GM12878 (cell line): Measurements from ENCODE around the gene SETD1B. TPM values are rescaled to one million over a fixed set of nuclear protein-coding genes. Genes with fewer than 3 reads are reported as not detected.
A peak's percentile ranks its signal among the peaks of the same experiment; 100 is the strongest.

Source experiments
- CBFB ChIP-seq: IDR thresholded peaks from 2 replicates; pipeline ENCODE4 v1.6.1; 2016; ENCODE audit warnings: antibody characterized with exemption, low read depth
- CBX3 ChIP-seq: fragments of 200-600 bp; sonication (generic); IDR thresholded peaks from 2 replicates; pipeline ENCODE4 v1.6.1; 2016; ENCODE audit warnings: low read depth, borderline replicate concordance
- CREB1 ChIP-seq: IDR thresholded peaks from 2 replicates; pipeline ENCODE4 v1.6.1; 2012; ENCODE audit warnings: low read depth, mild to moderate bottlenecking, inconsistent platforms
- E2F8 ChIP-seq: fragments of 450-650 bp; IDR thresholded peaks from 2 replicates; pipeline ENCODE4 v1.6.1; 2018; ENCODE audit warnings: mild to moderate bottlenecking, low read depth, moderate library complexity; ENCODE audit not compliant: partially characterized antibody
- FOXK2 ChIP-seq: fragments of 450-650 bp; IDR thresholded peaks from 2 replicates; pipeline ENCODE4 v1.6.1; 2017; ENCODE audit warnings: mild to moderate bottlenecking, moderate library complexity
- NBN ChIP-seq: fragments of 450-650 bp; IDR thresholded peaks from 2 replicates; pipeline ENCODE4 v1.6.1; 2016
- NR2C1 ChIP-seq: fragments of 450-650 bp; IDR thresholded peaks from 2 replicates; pipeline ENCODE4 v1.6.1; 2017; ENCODE audit warnings: antibody characterized with exemption, mild to moderate bottlenecking, moderate library complexity
- NR2F1 ChIP-seq: fragments of 450-650 bp; conservative IDR thresholded peaks from 2 replicates; pipeline ENCODE4 v1.6.1; 2017; ENCODE audit warnings: mild to moderate bottlenecking
- PKNOX1 ChIP-seq: fragments of 450-650 bp; IDR thresholded peaks from 2 replicates; pipeline ENCODE4 v1.6.1; 2016; ENCODE audit warnings: mild to moderate bottlenecking
- POLR2A ChIP-seq: IDR thresholded peaks from 2 replicates; pipeline ENCODE4 v1.6.1; 2011; ENCODE audit warnings: low read depth, mild to moderate bottlenecking, low read length
- RELA ChIP-seq: fragments of 450-650 bp; IDR thresholded peaks from 2 replicates; pipeline ENCODE4 v1.8.0; 2014; ENCODE audit warnings: borderline replicate concordance; ENCODE audit not compliant: partially characterized antibody
- RFX5 ChIP-seq: IDR thresholded peaks from 2 replicates; pipeline ENCODE4 v1.6.1; 2011; ENCODE audit warnings: low read depth, low read length, improper control_type of control experiment
- SPI1 ChIP-seq: IDR thresholded peaks from 2 replicates; pipeline ENCODE4 v1.6.1; 2011; ENCODE audit warnings: low read depth, mild to moderate bottlenecking, low read length, moderate library complexity, borderline replicate concordance; ENCODE audit not compliant: insufficient read depth
- SRF ChIP-seq, 2 experiments: IDR thresholded peaks; 2 replicates each; pipeline ENCODE4 v1.6.1; 2011; ENCODE audit warnings: low read depth in 2 of 2, low read length in 2 of 2, mild to moderate bottlenecking in 1 of 2, moderate library complexity in 1 of 2
- STAT3 ChIP-seq: IDR thresholded peaks from 2 replicates; pipeline ENCODE4 v1.6.1; 2011; ENCODE audit warnings: low read depth, low read length, improper control_type of control experiment
- TBL1XR1 ChIP-seq: IDR thresholded peaks from 2 replicates; pipeline ENCODE4 v1.6.1; 2012; ENCODE audit warnings: low read depth, low read length, improper control_type of control experiment
- polyA plus RNA-seq, 11 experiments: library from polyadenylated mRNA; depleted of rRNA in 4 of 11; unstranded in 6 of 11; stranded (reverse) in 5 of 11; fragments of >200 nt; fragmentation: Nextera tagmentation in 4 of 11; fragmentation: Illumina TruSeq in 1 of 11; extraction: Ambion mirVana in 4 of 11; extraction: Trizol in 1 of 11; gene quantifications; 1 replicate in 1 of 11; 2 replicates in 10 of 11; pipeline versions ENCODE4 v1.2.1 to v1.2.3, GENCODE V29; 2011 to 2016; ENCODE audit warnings: inconsistent platforms in 2 of 11, missing spikeins in 2 of 11, low read depth in 1 of 11
- total RNA-seq, 4 experiments: library from RNA; depleted of rRNA in 3 of 4; stranded (reverse); fragments of >200 nt in 3 of 4; fragmentation: Illumina TruSeq in 1 of 4; extraction: Trizol in 1 of 4; gene quantifications; 2 replicates each; pipeline versions ENCODE4 v1.2.1 to v1.2.3, GENCODE V29; 2013 to 2021
- TF ChIP-seq, protein P1 (sequence below): fragments of 450-650 bp; IDR thresholded peaks from 2 replicates; pipeline ENCODE4 v1.6.1; 2017; ENCODE audit warnings: mild to moderate bottlenecking, moderate library complexity
- TF ChIP-seq, protein P2 (sequence below): IDR thresholded peaks from 2 replicates; pipeline ENCODE4 v1.6.1; 2011; ENCODE audit warnings: low read depth, low read length, improper control_type of control experiment, borderline replicate concordance
- TF ChIP-seq, protein P3 (sequence below): fragments of 150-350 bp; IDR thresholded peaks from 2 replicates; pipeline ENCODE4 v1.6.1; 2014; ENCODE audit warnings: mild to moderate bottlenecking, low read depth, low read length

The SETD1B gene
- total and polyA plus RNA-seq, 10 of the 15 experiments (the other 5 are each of a cell fraction or from before 2014, with no cell fraction given): 0.50 to 17.3 (median 1.6) TPM

DNA sequence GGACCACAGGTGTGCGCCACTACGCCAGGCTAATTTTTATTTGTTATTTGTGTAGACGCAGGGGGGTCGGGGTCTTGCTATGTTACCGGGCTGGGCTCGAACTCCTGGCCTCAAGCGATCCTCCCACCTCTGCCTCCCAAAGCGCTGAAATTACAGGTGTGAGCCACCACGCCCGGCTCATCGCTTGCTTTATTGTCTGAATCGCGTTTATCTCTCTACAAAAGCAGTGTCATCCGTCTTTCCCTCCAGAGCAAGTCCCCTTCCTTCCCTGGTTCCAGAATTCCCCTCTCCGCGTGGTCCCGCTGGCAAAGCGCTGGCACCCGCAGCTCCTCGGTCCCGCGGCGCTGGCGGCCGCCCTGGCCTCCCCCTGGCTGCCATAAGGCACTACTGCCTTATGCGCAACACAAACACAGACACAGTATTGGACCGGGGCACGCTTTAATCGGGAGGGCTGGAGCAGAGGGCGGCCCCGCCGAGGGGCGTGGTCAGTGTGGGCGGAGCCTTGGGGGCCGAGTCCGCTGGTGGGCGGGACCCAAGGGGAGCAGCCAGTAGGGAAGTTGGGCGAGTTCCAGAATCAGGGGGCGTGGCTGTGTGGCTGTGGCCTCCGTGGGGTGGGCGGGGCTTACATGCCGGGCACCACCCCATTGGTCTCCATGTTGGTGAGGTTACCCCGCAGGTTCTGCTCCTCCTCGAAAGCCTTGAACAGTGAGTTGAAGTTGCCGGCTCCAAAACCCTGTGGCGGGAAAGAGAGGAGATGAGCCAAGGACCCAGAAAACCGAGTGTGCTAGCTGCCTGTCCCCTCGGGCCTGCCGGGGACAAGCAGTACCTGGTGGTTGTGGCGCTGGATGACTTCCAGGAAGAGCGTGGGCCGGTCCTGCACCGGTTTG lies 35.5 kb downstream of the SETD1B start (continued):
- TF ChIP-seq, protein P1, sequence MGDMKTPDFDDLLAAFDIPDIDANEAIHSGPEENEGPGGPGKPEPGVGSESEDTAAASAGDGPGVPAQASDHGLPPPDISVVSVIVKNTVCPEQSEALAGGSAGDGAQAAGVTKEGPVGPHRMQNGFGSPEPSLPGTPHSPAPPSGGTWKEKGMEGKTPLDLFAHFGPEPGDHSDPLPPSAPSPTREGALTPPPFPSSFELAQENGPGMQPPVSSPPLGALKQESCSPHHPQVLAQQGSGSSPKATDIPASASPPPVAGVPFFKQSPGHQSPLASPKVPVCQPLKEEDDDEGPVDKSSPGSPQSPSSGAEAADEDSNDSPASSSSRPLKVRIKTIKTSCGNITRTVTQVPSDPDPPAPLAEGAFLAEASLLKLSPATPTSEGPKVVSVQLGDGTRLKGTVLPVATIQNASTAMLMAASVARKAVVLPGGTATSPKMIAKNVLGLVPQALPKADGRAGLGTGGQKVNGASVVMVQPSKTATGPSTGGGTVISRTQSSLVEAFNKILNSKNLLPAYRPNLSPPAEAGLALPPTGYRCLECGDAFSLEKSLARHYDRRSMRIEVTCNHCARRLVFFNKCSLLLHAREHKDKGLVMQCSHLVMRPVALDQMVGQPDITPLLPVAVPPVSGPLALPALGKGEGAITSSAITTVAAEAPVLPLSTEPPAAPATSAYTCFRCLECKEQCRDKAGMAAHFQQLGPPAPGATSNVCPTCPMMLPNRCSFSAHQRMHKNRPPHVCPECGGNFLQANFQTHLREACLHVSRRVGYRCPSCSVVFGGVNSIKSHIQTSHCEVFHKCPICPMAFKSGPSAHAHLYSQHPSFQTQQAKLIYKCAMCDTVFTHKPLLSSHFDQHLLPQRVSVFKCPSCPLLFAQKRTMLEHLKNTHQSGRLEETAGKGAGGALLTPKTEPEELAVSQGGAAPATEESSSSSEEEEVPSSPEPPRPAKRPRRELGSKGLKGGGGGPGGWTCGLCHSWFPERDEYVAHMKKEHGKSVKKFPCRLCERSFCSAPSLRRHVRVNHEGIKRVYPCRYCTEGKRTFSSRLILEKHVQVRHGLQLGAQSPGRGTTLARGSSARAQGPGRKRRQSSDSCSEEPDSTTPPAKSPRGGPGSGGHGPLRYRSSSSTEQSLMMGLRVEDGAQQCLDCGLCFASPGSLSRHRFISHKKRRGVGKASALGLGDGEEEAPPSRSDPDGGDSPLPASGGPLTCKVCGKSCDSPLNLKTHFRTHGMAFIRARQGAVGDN: no peak
- TF ChIP-seq RFX5 (peak; percentile 40; the same call in 1 of the 2 replicates), CBX3 (no peak), TBL1XR1 (no peak), STAT3 (no peak), NR2F1 (no peak), SPI1 (peak; percentile 48; the same call in 1 of the 2 replicates), POLR2A (peak; percentile 77), CBFB (no peak), NR2C1 (no peak), NBN (no peak), SRF (IDR thresholded peaks at IDR 0.05; ENCODE audit: low read depth in 2 of 2, low read length in 2 of 2) (no peak), RELA (no peak), CREB1 (0 out of 2 replicates have a peak, but pooled peaks have one; percentile 9), FOXK2 (no peak), PKNOX1 (no peak), E2F8 (no peak)
- TF ChIP-seq, protein P2, sequence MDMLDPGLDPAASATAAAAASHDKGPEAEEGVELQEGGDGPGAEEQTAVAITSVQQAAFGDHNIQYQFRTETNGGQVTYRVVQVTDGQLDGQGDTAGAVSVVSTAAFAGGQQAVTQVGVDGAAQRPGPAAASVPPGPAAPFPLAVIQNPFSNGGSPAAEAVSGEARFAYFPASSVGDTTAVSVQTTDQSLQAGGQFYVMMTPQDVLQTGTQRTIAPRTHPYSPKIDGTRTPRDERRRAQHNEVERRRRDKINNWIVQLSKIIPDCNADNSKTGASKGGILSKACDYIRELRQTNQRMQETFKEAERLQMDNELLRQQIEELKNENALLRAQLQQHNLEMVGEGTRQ: no peak
- TF ChIP-seq, protein P3, sequence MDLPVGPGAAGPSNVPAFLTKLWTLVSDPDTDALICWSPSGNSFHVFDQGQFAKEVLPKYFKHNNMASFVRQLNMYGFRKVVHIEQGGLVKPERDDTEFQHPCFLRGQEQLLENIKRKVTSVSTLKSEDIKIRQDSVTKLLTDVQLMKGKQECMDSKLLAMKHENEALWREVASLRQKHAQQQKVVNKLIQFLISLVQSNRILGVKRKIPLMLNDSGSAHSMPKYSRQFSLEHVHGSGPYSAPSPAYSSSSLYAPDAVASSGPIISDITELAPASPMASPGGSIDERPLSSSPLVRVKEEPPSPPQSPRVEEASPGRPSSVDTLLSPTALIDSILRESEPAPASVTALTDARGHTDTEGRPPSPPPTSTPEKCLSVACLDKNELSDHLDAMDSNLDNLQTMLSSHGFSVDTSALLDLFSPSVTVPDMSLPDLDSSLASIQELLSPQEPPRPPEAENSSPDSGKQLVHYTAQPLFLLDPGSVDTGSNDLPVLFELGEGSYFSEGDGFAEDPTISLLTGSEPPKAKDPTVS: no peak
